NCI-H2107 treated with DMSO at 0.1 percent for 48 hours (cell line): ENCODE measurements around the gene PDHB.

Source experiments
- DNase-seq: peaks from one replicate; lab custom pipeline; 2025; ENCODE audit not compliant: unreplicated experiment; lab: John Stamatoyannopoulos, UW

PDHB gene

DNA sequence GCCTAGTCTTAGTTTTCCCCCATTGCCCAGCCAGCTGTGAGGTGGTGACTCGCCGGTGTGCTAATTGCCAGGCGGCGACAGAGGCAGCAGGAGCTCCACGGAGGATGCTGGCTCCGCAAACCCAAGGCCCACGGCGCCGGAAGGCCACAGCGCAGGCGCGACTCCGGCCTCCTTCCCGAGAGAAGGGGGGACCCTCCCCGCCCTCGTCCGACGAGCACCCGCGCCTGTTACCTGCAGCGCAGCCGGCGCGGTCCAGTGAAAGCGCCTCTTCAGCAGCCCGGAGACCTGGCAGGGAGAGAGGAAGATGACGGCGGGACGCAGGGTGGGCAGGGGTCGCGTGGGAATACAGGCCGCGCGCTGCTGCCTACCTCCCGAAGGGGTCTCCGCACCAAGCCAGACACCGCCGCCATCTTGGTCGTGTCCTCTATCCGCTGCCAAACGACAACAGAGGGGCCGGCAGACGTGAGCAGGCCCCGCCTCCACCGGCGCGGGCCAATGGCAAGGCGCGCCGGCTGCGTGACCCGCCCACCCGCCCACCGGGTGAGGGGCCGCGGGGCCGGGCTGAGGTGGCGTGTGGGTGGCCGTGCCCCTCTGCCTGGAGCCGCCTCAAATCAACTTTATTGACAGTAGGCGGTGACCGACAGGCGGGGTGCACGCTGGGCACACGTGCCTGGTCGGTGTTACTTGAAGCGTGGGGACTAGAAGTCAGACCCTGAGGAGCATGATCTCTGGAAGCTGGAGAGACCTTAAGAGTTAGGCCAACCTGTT is at the start of gene PDHB:
TSS of gene PDHB (minus strand) at position 433 of the 768 bp plus-strand sequence. CDS start at position 410, 23 bp downstream.
- DNase-seq = peak; percentile 68

GRCh38 chr3:58482917-58483636 is 49.4 kb upstream of the PDHB start:
- DNase-seq = no peak

DNA sequence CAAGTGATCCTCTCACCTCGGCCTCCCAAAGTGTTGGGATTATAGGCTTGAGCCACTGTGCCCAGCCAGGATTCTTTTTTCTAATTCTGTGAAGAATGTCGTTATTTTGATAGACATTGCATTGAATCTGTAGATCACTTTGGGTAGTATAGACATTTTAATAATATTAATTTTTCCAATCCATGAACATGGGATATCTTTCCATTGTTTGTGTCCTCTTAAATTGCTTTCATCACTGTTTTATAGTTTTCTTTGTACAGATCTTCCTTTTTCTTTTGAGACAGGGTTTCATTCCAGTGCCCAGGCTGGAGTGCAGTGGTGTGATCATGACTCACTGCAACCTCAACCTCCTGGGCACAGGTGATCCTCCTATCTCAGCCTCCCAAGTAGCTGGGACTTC is 46.7 kb upstream of the PDHB start:
- DNase-seq = no peak

GRCh38 chr3:58478781-58479180 is 45.1 kb upstream of the PDHB start:
- DNase-seq = no peak

GRCh38 chr3:58474967-58475578 is 41.4 kb upstream of the PDHB start:
- no peak for DNase-seq

GRCh38 chr3:58474348-58474911 is 40.8 kb upstream of the PDHB start:
- no peak for DNase-seq

DNA sequence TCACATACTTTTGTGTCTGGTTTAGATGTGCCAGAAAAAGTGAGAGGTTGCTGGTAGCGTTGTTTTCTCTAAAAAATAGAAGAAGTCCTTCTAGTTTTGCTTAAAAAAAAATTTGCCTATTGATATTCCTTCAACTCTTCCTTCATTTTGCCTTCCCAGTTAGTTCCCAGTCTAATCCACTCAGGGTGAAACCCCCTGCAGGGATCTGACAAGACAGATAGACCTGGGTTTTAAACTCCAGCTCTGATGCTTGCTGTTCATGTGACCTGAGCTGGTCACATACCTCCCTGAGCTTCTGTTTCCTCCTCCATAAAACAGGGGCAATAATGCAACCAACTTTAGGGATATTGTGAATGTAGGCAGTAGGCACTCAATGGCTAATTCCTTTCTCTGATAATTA is 39.6 kb upstream of the PDHB start:
- no peak for DNase-seq

GRCh38 chr3:58471025-58471887 is 37.6 kb upstream of the PDHB start:
- DNase-seq = peak; percentile 75

GRCh38 chr3:58470363-58471024 is 36.9 kb upstream of the PDHB start:
- DNase-seq = no peak

- DNase-seq = no peak
Observed at GRCh38 chr3:58469096-58469495, 35.5 kb upstream of the PDHB start.

GRCh38 chr3:58466899-58467563 is 33.4 kb upstream of the PDHB start:
- no peak for DNase-seq

DNA sequence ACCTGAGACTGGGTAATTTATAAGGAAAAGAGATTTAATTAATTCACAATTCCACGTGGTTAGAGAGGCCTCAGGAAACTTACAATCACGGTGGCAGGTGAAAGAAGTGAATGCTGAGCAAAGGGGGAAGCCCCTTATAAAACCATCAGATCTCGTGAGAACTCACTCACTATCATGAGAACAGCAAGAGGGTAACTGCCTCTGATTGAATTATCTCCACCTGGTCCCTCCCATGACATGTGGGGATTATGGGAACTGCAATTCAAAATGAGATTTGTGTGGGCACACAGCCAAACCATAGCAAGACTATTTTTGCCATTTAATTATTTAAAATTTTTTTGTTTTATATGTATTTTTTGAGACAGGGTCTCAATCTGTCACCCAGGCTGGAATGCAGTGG is 31.2 kb upstream of the PDHB start:
- DNase-seq = no peak

DNA sequence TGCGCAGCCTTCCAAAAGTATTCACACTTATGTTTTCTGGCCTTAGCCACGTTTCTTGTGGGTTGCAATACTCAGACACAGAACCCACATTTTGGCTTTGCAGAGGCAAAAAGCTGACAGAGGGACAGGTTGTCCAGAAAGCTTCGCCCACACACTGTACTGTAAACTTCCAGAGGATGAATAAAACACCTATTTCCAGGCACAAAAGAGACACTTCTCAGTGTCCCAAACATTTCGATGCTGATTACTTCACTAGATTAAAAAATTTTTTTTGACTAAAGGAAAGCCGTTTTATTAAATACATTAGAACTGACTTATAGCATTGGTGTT is 30.3 kb upstream of the PDHB start:
- no peak for DNase-seq

GRCh38 chr3:58463181-58463941 is 29.7 kb upstream of the PDHB start:
- DNase-seq = peak; percentile 42

GRCh38 chr3:58462829-58463180 is 29.2 kb upstream of the PDHB start:
- DNase-seq = no peak

GRCh38 chr3:58459160-58459559 is 25.5 kb upstream of the PDHB start:
- DNase-seq = no peak

- DNase-seq = no peak
Observed at GRCh38 chr3:58452176-58452575, 18.5 kb upstream of the PDHB start.

- no peak for DNase-seq
Observed at GRCh38 chr3:58441514-58442450, 8.2 kb upstream of the PDHB start.
